HL-60/S4 treated with retinoic acid at 250 ng/mL for 4 days and 3 days (cell line): ENCODE results near the gene CCSAP.

Source experiments
- in situ Hi-C: fragments of 300-500 bp; cut with MboI; formaldehyde crosslinking; loops from 2 replicates; pipeline ENCODE4 v1.7.0; 2022; ENCODE audit warnings: low sequenced_read_pairs

CCSAP gene

GRCh38 chr1:229288516-229288915 lies 54.3 kb downstream of the CCSAP start:
- in situ Hi-C loops, result no loop called here

GRCh38 chr1:229287267-229287666 lies 55.6 kb downstream of the CCSAP start:
- in situ Hi-C loops, result no loop called here

GRCh38 chr1:229286099-229286766 lies 56.6 kb downstream of the CCSAP start:
- in situ Hi-C loops, result no loop called here

GRCh38 chr1:229285440-229285839 lies 57.4 kb downstream of the CCSAP start:
- in situ Hi-C loops, result no loop called here

- in situ Hi-C loops, result no loop called here
These were observed 58.0 kb downstream of the CCSAP start for GRCh38 chr1:229284887-229285286.

- in situ Hi-C loops, result no loop called here
These were observed 59.6 kb downstream of the CCSAP start for GRCh38 chr1:229283183-229283611.

GRCh38 chr1:229282295-229282823 lies 60.5 kb downstream of the CCSAP start:
- in situ Hi-C loops, result no loop called here

- in situ Hi-C loops, result no loop called here
These were observed 61.4 kb downstream of the CCSAP start for GRCh38 chr1:229281339-229281926.

- in situ Hi-C loops, result no loop called here
These were observed 61.9 kb downstream of the CCSAP start for GRCh38 chr1:229280921-229281320.

- in situ Hi-C loops, result no loop called here
These were observed 62.6 kb downstream of the CCSAP start for GRCh38 chr1:229280037-229280828.

- in situ Hi-C loops, result no loop called here
These were observed 63.6 kb downstream of the CCSAP start for GRCh38 chr1:229279242-229279641.

GRCh38 chr1:229278120-229278741 lies 64.6 kb downstream of the CCSAP start:
- in situ Hi-C loops, result no loop called here

- in situ Hi-C loops, result no loop called here
These were observed 67.8 kb downstream of the CCSAP start for GRCh38 chr1:229275005-229275404.

- in situ Hi-C loops, result loop anchor here (25.0 kb wide), 1 partner anchor 1039 kb away; no protein-coding TSS in a partner anchor
These were observed 69.2 kb downstream of the CCSAP start for GRCh38 chr1:229273507-229274232.

GRCh38 chr1:229272164-229273158 lies 70.4 kb downstream of the CCSAP start:
- in situ Hi-C loops, result loop anchor here (25.0 kb wide), 1 partner anchor 1040 kb away; no protein-coding TSS in a partner anchor

- in situ Hi-C loops, result loop anchor here (25.0 kb wide), 1 partner anchor 1041 kb away; no protein-coding TSS in a partner anchor
These were observed 71.2 kb downstream of the CCSAP start for GRCh38 chr1:229271448-229272159.
